ENCODE results near the gene DSTN.

DSTN gene

GRCh38 chr20:17579369-17580039 lies 9.6 kb downstream of the DSTN start:
- no peak for TF ChIP-seq POLR2A (IDR thresholded peaks at IDR 0.05; ENCODE audit: low read length)
- TF ChIP-seq GATA1 (IDR thresholded peaks at IDR 0.05; ENCODE audit: low read depth, low read length): no peak
- DNase-seq: no peak

DNA sequence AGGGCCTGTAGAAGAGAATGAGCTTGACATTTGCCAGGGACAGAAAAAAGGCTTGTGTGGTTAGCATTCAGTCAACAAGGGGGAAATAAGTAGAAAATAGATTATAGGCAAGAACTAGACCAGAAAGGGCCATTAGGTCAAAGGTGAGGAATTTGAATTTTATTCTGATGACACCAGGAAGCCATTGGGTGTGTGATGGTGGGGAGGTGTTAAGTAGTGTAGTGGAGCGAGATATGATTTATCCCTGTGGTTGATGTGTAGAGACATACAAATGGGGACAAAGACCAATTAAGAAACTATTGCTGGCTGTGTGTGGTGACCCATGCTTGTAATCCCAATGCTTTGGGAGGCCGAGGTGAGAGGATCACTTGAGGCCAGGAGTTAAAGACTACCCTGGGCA lies 11.0 kb downstream of the DSTN start:
- no peak for DNase-seq
- TF ChIP-seq GATA1 (IDR thresholded peaks at IDR 0.05; ENCODE audit: low read depth, low read length): no peak
- TF ChIP-seq POLR2A (IDR thresholded peaks at IDR 0.05; ENCODE audit: low read length): no peak

GRCh38 chr20:17583126-17583525 lies 13.3 kb downstream of the DSTN start:
- DNase-seq: peak in 1 of 2 experiments; percentile 8
- no peak for TF ChIP-seq POLR2A (IDR thresholded peaks at IDR 0.05; ENCODE audit: low read length)
- no peak for TF ChIP-seq GATA1 (IDR thresholded peaks at IDR 0.05; ENCODE audit: low read depth, low read length)

DNA sequence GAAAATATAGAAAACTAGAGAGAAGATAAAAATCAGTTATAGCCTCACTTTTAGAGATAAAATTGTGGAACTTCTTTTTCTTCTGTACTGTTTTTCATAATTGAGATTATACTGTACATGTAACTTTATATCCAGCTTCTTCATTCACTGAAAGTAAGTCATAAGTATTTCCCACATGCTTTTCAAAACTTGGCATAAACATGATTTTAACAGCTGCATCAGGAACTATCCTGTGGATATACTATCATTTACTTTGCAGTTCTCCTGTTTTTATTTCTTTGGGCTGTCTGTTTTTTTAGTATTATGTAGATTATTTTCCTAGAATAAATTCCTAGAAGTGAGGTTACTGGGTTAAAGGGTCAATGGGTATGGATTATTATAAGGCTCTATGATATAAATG lies 14.8 kb downstream of the DSTN start:
- TF ChIP-seq POLR2A (IDR thresholded peaks at IDR 0.05; ENCODE audit: low read length) (no peak), GATA1 (IDR thresholded peaks at IDR 0.05; ENCODE audit: low read depth, low read length) (no peak)
- no peak for DNase-seq

DNA sequence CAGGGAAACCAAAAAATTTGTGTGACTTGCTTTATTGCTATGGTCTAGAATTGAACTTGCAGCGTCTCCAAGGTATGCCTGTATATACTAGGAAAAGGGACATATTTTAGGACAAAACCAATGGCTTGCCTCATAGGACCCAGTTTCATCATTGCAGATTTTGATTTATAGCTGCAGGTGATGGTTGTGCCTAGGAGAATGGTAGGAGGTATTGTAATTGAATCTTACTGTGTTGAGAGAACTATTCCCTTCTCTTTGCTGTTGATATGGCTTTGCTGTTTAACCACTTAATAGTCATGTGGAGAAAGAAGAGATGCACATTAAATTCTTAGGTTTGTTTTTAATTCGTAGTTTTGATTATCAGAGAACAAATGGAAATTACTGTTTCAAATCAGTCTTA lies 16.4 kb downstream of the DSTN start:
- TF ChIP-seq POLR2A (IDR thresholded peaks at IDR 0.05; ENCODE audit: low read length) (no peak), GATA1 (IDR thresholded peaks at IDR 0.05; ENCODE audit: low read depth, low read length) (no peak)
- no peak for DNase-seq

DNA sequence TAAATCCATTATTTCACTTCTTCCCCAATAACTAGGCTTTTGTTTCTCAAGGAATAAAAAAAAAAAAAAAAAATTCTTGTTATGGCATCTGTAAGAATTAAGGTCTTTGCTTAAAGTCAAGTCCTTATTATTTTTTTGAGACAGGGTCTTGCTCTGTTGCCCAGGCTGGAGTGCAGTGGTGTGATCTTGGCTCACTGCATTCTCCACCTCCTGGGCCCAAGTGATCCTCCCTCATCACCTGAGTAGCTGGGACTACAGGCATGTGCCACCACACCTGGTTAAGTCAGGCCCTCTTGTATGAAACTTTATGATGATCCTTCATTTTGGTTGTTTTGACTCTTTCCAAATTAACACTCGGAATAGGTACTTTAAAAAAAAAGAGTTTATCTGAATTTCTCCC lies 17.3 kb downstream of the DSTN start:
- no peak for DNase-seq
- TF ChIP-seq GATA1 (IDR thresholded peaks at IDR 0.05; ENCODE audit: low read depth, low read length) (no peak), POLR2A (IDR thresholded peaks at IDR 0.05; ENCODE audit: low read length) (no peak)

DNA sequence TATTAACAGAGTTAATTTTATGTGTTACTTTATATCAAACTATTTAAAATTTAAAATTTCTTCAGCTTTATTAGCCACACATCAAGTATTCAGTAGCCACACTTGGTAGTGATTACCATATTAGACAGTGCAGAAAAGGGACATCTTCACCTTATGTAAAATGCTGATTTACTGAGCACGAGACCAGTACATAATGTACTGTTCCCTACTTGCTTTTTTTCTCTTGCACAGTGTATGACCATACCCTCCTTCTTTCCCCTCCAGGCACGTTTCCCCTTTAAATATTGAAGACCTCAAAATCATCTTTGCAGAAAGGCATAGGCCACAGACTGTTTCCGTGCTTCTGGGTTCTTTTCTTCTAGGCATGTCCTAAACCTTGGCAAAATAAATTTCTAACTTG lies 17.9 kb downstream of the DSTN start:
- no peak for TF ChIP-seq POLR2A (IDR thresholded peaks at IDR 0.05; ENCODE audit: low read length)
- no peak for TF ChIP-seq GATA1 (IDR thresholded peaks at IDR 0.05; ENCODE audit: low read depth, low read length)
- no peak for DNase-seq

- DNase-seq: no peak
- TF ChIP-seq GATA1 (IDR thresholded peaks at IDR 0.05; ENCODE audit: low read depth, low read length) (no peak), POLR2A (IDR thresholded peaks at IDR 0.05; ENCODE audit: low read length) (no peak)
Measured at GRCh38 chr20:17589161-17589834, 19.4 kb downstream of the DSTN start.

DNA sequence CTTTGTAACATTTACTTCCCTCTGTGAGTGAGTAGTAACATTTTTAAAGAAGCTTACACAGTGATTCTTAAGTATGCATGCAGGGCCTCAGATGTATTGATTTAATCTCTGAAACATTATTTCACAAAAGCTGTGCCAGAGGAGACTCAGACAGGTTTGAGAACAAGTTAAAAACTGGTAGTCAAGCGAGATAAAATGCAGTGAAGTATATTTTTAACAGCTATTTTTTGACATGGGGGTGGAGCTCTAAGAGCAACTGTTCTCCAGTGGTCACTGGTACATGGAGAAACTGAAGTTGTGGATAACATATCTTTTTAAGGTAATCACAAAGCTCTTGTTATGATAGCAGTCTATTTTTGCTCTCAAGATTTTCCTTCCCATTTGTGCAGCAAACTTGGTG lies 20.4 kb downstream of the DSTN start:
- no peak for DNase-seq
- TF ChIP-seq GATA1 (IDR thresholded peaks at IDR 0.05; ENCODE audit: low read depth, low read length) (no peak), POLR2A (IDR thresholded peaks at IDR 0.05; ENCODE audit: low read length) (no peak)

GRCh38 chr20:17593902-17594301 lies 24.0 kb downstream of the DSTN start:
- TF ChIP-seq GATA1 (IDR thresholded peaks at IDR 0.05; ENCODE audit: low read depth, low read length) (no peak), POLR2A (IDR thresholded peaks at IDR 0.05; ENCODE audit: low read length) (no peak)
- no peak for DNase-seq

GRCh38 chr20:17594443-17594842 lies 24.6 kb downstream of the DSTN start:
- TF ChIP-seq GATA1 (IDR thresholded peaks at IDR 0.05; ENCODE audit: low read depth, low read length) (no peak), POLR2A (IDR thresholded peaks at IDR 0.05; ENCODE audit: low read length) (no peak)
- DNase-seq: no peak

DNA sequence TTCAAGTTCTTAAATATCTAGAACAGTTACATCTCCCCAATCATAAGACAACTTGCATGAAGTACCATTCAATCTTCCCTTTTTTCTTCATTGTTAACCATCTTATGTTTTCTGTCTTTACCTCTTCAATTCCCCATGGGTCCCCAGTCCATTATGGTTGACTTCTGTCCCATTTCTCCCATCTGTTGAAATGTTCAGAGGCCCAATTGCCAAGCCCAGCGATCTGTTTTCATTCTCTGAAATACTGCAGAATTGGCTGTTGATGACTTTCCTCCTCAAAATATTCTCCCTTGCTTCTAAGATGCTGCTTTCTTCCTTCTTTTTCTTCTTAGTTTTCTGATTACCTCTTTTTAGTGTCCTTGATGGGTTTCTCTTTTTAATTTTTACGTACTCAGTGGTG lies 26.0 kb downstream of the DSTN start:
- TF ChIP-seq GATA1 (IDR thresholded peaks at IDR 0.05; ENCODE audit: low read depth, low read length) (no peak), POLR2A (IDR thresholded peaks at IDR 0.05; ENCODE audit: low read length) (no peak)
- no peak for DNase-seq

DNA sequence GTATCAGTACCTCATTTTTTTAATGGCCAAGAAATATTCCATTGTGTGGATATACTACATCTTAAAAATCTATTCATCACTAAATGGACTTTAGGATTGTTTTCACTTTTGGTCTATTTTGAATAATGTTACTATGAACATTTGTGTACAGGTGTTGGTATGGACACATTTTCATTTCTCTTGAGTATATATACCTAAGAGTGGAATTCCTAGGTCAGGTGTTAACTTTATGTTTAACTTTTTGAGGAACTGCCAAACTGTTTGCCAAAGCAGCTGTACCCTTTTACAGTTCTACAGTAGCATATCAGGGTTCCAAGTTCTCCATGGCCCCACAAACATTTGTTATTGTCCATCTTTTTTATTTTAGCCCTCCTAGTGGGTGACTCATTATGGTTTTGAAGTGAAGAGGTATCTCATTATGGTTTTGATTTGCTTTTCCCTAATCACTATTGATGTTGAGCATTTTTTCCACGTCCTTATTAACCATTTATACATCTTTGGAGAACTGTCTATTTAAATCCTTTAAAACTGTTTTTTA lies 28.2 kb downstream of the DSTN start:
- DNase-seq: no peak
- TF ChIP-seq POLR2A (IDR thresholded peaks at IDR 0.05; ENCODE audit: low read length) (no peak), GATA1 (IDR thresholded peaks at IDR 0.05; ENCODE audit: low read depth, low read length) (no peak)

GRCh38 chr20:17601957-17602356 lies 32.1 kb downstream of the DSTN start:
- no peak for DNase-seq
- TF ChIP-seq GATA1 (IDR thresholded peaks at IDR 0.05; ENCODE audit: low read depth, low read length): no peak
- TF ChIP-seq POLR2A (IDR thresholded peaks at IDR 0.05; ENCODE audit: low read length): no peak

DNA sequence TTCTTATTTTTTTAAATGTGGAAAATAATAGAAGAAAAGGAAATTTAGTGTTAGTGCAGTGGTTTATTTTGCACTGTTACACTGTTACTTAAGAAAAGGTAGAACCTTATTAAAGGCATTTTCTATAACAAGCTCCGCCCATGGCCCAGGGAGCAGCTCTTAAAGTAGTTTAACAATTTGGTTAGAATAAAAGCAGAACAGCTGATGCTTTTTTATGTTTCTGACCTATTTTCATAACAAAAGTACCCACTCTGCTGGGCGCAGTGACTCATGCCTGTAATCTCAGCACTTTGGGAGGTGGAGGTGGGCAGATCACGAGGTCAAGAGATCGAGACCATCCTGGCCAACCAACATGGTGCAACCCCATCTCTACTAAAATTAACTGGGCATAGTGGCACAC lies 32.6 kb downstream of the DSTN start:
- no peak for TF ChIP-seq POLR2A (IDR thresholded peaks at IDR 0.05; ENCODE audit: low read length)
- no peak for TF ChIP-seq GATA1 (IDR thresholded peaks at IDR 0.05; ENCODE audit: low read depth, low read length)
- DNase-seq: no peak

Data from erythroblast (primary cell).